Ovary (tissue), 9 donors: ENCODE data around the gene FAM170B. TPM values are rescaled to one million over a fixed set of nuclear protein-coding genes. Genes with fewer than 3 reads are reported as not detected.

Experiments used
- DNase-seq, 5 donors: peaks; one replicate each; pipeline ENCODE4 v3.0.0-alpha.2; 2019 to 2020
- H3K27ac ChIP-seq, 2 donors: fragments of 200-600 bp; one replicate each; pipeline versions ENCODE4 v1.5.1 to v1.8.0; 2019 to 2022
- H3K27me3 ChIP-seq: fragments of 200-600 bp; one replicate; pipeline ENCODE4 v1.8.0; 2022
- H3K36me3 ChIP-seq: fragments of 200-600 bp; sonication (generic); one replicate; pipeline ENCODE4 v1.5.1; 2019
- H3K4me1 ChIP-seq: one replicate; pipeline ENCODE4 v1.8.1; 2013; ENCODE audit warnings: mild to moderate bottlenecking, moderate library complexity; ENCODE audit not compliant: insufficient read depth
- H3K4me3 ChIP-seq: fragments of 200-600 bp; sonication (generic); one replicate; pipeline ENCODE4 v1.5.1; 2017
- H3K9me3 ChIP-seq, 2 donors: fragments of 200-600 bp in 1 of 2; sonication (generic) in 1 of 2; one replicate each; pipeline versions ENCODE4 v1.5.1 to v1.8.1; 2013 to 2019; ENCODE audit warnings: mild to moderate bottlenecking in 1 of 2, moderate library complexity in 1 of 2
- CTCF ChIP-seq, 3 donors: fragments of 450-650 bp in 2 of 3; fragments of 200-600 bp in 1 of 3; IDR thresholded peaks; one replicate each; pipeline versions ENCODE4 v1.5.1 to v1.8.0; 2016 to 2022; ENCODE audit warnings: antibody characterized with exemption in 3 of 3, mild to moderate bottlenecking in 1 of 3
- EP300 ChIP-seq: sonication (generic); formaldehyde crosslinking; IDR thresholded peaks from one replicate; pipeline ENCODE4 v1.6.1; 2017; ENCODE audit warnings: antibody characterized with exemption
- POLR2A ChIP-seq: fragments of 450-650 bp; IDR thresholded peaks from one replicate; pipeline ENCODE4 v1.6.1; 2017; ENCODE audit warnings: antibody characterized with exemption, mild to moderate bottlenecking, moderate library complexity
- WGBS, 3 donors: extraction: QIAGEN DNeasy Blood & Tissue Kit in 1 of 3; methylation state at CpG; one replicate each; pipeline versions ENCODE4 v1.1.5 to v1.1.7; 2013 to 2017; 5-methylcytosine and 5-hydroxymethylcytosine counted together
- intact Hi-C, 4 donors: fragments of 100-400 bp; cut with DNase I; formaldehyde crosslinking; loops; one replicate each; pipeline versions ENCODE4 v1.11.0 to v1.15.1; 2022 to 2023
- polyA plus RNA-seq, 2 donors: library from polyadenylated mRNA; stranded (reverse); fragments of 200-250 nt in 1 of 2; fragments of 350-450 nt in 1 of 2; fragmentation: Illumina TruSeq in 1 of 2; extraction: RNeasy Lipid Tissue Mini Kit (QIAGEN cat#74804) in 1 of 2; gene quantifications; one replicate each; pipeline ENCODE4 v1.2.3, GENCODE V29; 2013 to 2014
- total RNA-seq, 7 donors: library from RNA; depleted of rRNA in 2 of 7; stranded (reverse); fragments of >200 nt in 2 of 7; fragmentation: NEBNext Ultra II Directional in 3 of 7; extraction: Animal tissue kit (Norgen Biotek cat#: 25700) in 3 of 7; gene quantifications; one replicate each; pipeline versions ENCODE4 v1.1.0 to v1.2.4, GENCODE V29; 2016 to 2023
- donor health status: DM: no; HTN: no; CAD: no; lungs with moderate emphysema.
- donor health status: DM: no; HTN: no; CAD: no.
- donor health status: Bipolar disorder and iron deficiency.
- donor health status: DM: yes; HTN: yes; CAD: no.
- donor health status: DM: no; HTN: no; CAD: no.
- donor health status: DM: yes; HTN: yes; CAD: no.

The FAM170B gene
- total and polyA plus RNA-seq, 9 donors, result not detected

- no peak for DNase-seq
- Histone ChIP-seq H3K36me3 (no peaks in the 10 kb centered on the region), H3K9me3 (no peaks in the 10 kb centered on the region), H3K4me3 (no peak overlapping the region), H3K27ac (no peak overlapping the region), H3K27me3 (no peaks in the 10 kb centered on the region), H3K4me1 (no peaks in the 10 kb centered on the region)
- WGBS, 3 donors, result 82 to 91% (median 91%) methylated on average over 6 of the region's 6 CpGs
- intact Hi-C loops, result no loop called here
- no peak for TF ChIP-seq EP300
- no peak for TF ChIP-seq CTCF (IDR thresholded peaks at IDR 0.05)
- TF ChIP-seq POLR2A, result no peak
Measured at GRCh38 chr10:49178489-49179471, 45.0 kb upstream of the FAM170B start.

- H3K4me3 ChIP-seq, result no peak overlapping the region
- no peaks in the 10 kb centered on the region for H3K36me3 ChIP-seq
- DNase-seq, result no peak
- intact Hi-C loops, result no loop called here
- no peak overlapping the region for H3K27ac ChIP-seq
- H3K4me1 ChIP-seq, result no peaks in the 10 kb centered on the region
- 69 to 73% (median 72%) methylated on average over 9 of the region's 9 CpGs for WGBS, 3 donors
- no peaks in the 10 kb centered on the region for H3K27me3 ChIP-seq
- H3K9me3 ChIP-seq, result no peaks in the 10 kb centered on the region
- TF ChIP-seq EP300 (no peak), CTCF (IDR thresholded peaks at IDR 0.05) (no peak), POLR2A (no peak)
Measured at GRCh38 chr10:49177391-49178355, 43.9 kb upstream of the FAM170B start.

GRCh38 chr10:49176310-49177268 is 42.8 kb upstream of the FAM170B start:
- Histone ChIP-seq H3K27ac (no peak overlapping the region), H3K9me3 (no peaks in the 10 kb centered on the region), H3K4me1 (no peaks in the 10 kb centered on the region), H3K36me3 (no peaks in the 10 kb centered on the region), H3K27me3 (no peaks in the 10 kb centered on the region), H3K4me3 (no peak overlapping the region)
- no peak for TF ChIP-seq EP300
- TF ChIP-seq POLR2A, result no peak
- no peak for TF ChIP-seq CTCF (IDR thresholded peaks at IDR 0.05)
- 83 to 88% (median 85%) methylated on average over 19 of the region's 19 CpGs for WGBS, 3 donors
- intact Hi-C loops, result no loop called here
- no peak for DNase-seq
